HepG2 (cell line): ENCODE results near the gene CDC40. TPM values are rescaled to one million over a fixed set of nuclear protein-coding genes. Genes with fewer than 3 reads are reported as not detected.

ENCODE experiments used
- IKZF4 ChIP-seq: sonication (generic); formaldehyde crosslinking; IDR thresholded peaks from 2 replicates; pipeline ENCODE4 v1.5.1; 2020; ENCODE audit warnings: borderline replicate concordance, mild to moderate bottlenecking, low read depth, missing genetic modification reagents; ENCODE audit errors: not compliant biosample characterization
- MBNL3 ChIP-seq: fragments of 250-450 bp; sonication (Bioruptor Pico); conservative IDR thresholded peaks from 2 replicates; pipeline ENCODE4 v1.8.0; 2022; ENCODE audit warnings: mild to moderate bottlenecking, inconsistent platforms
- PAWR ChIP-seq: sonication (generic); formaldehyde crosslinking; IDR thresholded peaks from 2 replicates; pipeline ENCODE4 v1.4.0; 2020; ENCODE audit warnings: missing genetic modification reagents, mild to moderate bottlenecking, borderline replicate concordance
- SMAD3 ChIP-seq: sonication (generic); formaldehyde crosslinking; IDR thresholded peaks from 2 replicates; pipeline ENCODE4 v1.4.0; 2020; ENCODE audit warnings: missing genetic modification reagents
- TBX2 ChIP-seq: sonication (generic); formaldehyde crosslinking; IDR thresholded peaks from 2 replicates; pipeline ENCODE4 v1.5.0; 2020; ENCODE audit warnings: missing genetic modification reagents, mild to moderate bottlenecking, borderline replicate concordance
- ZFP36L1 ChIP-seq: sonication (generic); formaldehyde crosslinking; IDR thresholded peaks from 2 replicates; pipeline ENCODE4 v1.8.0; 2022; ENCODE audit warnings: mild to moderate bottlenecking, missing genetic modification reagents, moderate library complexity
- ZKSCAN8 ChIP-seq: IDR thresholded peaks from 2 replicates; pipeline ENCODE4 v1.6.1; 2016; ENCODE audit warnings: borderline replicate concordance, missing genetic modification reagents, missing compliant biosample characterization
- ZNF10 ChIP-seq: sonication (generic); formaldehyde crosslinking; IDR thresholded peaks from 2 replicates; pipeline ENCODE4 v1.4.0; 2020; ENCODE audit warnings: mild to moderate bottlenecking, low read depth, missing genetic modification reagents, borderline replicate concordance
- ZNF20 ChIP-seq: sonication (generic); formaldehyde crosslinking; IDR thresholded peaks from 2 replicates; pipeline ENCODE4 v1.4.0; 2020; ENCODE audit warnings: mild to moderate bottlenecking, moderate library complexity, missing genetic modification reagents
- ZNF441 ChIP-seq: sonication (generic); formaldehyde crosslinking; IDR thresholded peaks from 2 replicates; pipeline ENCODE4 v1.7.0; 2021; ENCODE audit warnings: missing genetic modification reagents, borderline replicate concordance
- ZNF720 ChIP-seq: sonication (generic); formaldehyde crosslinking; IDR thresholded peaks from 2 replicates; pipeline ENCODE4 v1.4.0; 2020; ENCODE audit warnings: missing genetic modification reagents
- ZNF724P ChIP-seq: sonication (generic); formaldehyde crosslinking; IDR thresholded peaks from 2 replicates; pipeline ENCODE4 v1.8.0; 2022; ENCODE audit warnings: missing genetic modification reagents, borderline replicate concordance
- polyA plus RNA-seq, 8 experiments: library from polyadenylated mRNA; depleted of rRNA in 3 of 8; stranded (reverse) in 7 of 8; unstranded in 1 of 8; fragments of >200 nt; fragmentation: Illumina TruSeq in 4 of 8; extraction: Trizol in 4 of 8; gene quantifications; 2 replicates each; pipeline versions ENCODE4 v1.2.1 to v1.2.3, GENCODE V29; 2011 to 2016; ENCODE audit warnings: low read depth in 4 of 8, missing spikeins in 1 of 8, mixed read lengths in 1 of 8; ENCODE audit not compliant: insufficient read depth in 1 of 8
- total RNA-seq, 5 experiments: library from RNA; depleted of rRNA; stranded (reverse); fragments of >200 nt; fragmentation: Illumina TruSeq; extraction: Trizol; gene quantifications; 2 replicates each; pipeline ENCODE4 v1.2.3, GENCODE V29; 2016; ENCODE audit warnings: low read depth in 1 of 5
- TF ChIP-seq, protein P1 (sequence below): sonication (generic); formaldehyde crosslinking; conservative IDR thresholded peaks from 2 replicates; pipeline ENCODE4 v1.8.0; 2022; ENCODE audit warnings: low read depth, missing genetic modification reagents
- TF ChIP-seq, protein P2 (sequence below): IDR thresholded peaks from 2 replicates; pipeline ENCODE4 v1.6.1; 2012; ENCODE audit warnings: inconsistent platforms
- TF ChIP-seq, protein P3 (sequence below): sonication (generic); formaldehyde crosslinking; IDR thresholded peaks from 2 replicates; pipeline ENCODE4 v1.5.0; 2020; ENCODE audit warnings: mild to moderate bottlenecking, missing genetic modification reagents, moderate library complexity
- TF ChIP-seq, protein P4 (sequence below): sonication (generic); formaldehyde crosslinking; IDR thresholded peaks from 2 replicates; pipeline ENCODE4 v1.8.1; 2023; ENCODE audit warnings: missing genetic modification reagents, inconsistent platforms, borderline replicate concordance
- TF ChIP-seq, protein P5 (sequence below): sonication (generic); formaldehyde crosslinking; IDR thresholded peaks from 2 replicates; pipeline ENCODE4 v1.4.0; 2020; ENCODE audit warnings: missing genetic modification reagents

CDC40 gene
- total and polyA plus RNA-seq, 2 of the 13 experiments (the other 11 are each of a cell fraction or from before 2014, with no cell fraction given): 11.4 to 21.5 TPM

DNA sequence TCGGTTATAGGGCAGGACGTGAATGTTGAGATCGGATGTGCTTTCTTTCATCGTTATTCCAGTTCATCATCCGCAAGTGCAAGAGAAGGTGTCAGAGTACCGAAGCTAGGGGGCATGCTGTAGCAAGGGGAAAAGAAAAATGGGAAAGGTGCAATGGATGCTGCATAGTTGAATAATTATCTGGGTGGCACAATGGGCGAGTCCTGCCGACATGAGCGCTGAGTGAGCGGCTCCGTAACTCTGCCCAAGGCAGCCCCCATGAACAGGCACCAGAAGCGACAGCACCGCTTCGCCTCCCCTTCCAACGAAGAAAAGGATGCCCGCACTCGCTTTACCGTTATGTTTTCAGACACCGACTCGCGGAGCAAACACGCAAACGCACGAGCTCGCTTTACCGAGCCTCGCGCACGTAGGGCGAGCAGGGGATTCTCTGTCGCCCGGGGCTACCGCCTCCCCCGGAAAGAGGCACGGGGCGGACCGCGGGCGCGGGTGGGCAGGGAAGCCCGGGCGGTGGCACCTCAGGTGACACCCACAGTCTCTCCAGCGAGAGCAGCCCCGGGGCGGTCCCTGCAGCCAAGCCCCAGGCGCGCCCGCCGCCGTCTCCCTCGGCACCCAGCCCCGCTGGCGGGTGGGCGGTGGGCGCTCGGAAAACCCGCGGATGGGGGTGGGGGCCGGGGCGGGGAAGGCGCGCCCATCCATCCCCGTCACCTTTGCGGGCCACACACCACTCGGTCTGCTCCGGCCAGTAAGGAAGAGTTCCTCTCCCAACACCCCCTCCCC, 1.4 kb upstream of the CDC40 start (continued):
- TF ChIP-seq, protein P1, sequence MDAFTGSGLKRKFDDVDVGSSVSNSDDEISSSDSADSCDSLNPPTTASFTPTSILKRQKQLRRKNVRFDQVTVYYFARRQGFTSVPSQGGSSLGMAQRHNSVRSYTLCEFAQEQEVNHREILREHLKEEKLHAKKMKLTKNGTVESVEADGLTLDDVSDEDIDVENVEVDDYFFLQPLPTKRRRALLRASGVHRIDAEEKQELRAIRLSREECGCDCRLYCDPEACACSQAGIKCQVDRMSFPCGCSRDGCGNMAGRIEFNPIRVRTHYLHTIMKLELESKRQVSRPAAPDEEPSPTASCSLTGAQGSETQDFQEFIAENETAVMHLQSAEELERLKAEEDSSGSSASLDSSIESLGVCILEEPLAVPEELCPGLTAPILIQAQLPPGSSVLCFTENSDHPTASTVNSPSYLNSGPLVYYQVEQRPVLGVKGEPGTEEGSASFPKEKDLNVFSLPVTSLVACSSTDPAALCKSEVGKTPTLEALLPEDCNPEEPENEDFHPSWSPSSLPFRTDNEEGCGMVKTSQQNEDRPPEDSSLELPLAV (CRISPR knock-in tag): no peak
- TF ChIP-seq ZNF10 (no peak), SMAD3 (0 out of 2 replicates have a peak, but pooled peaks have one; percentile 58), ZFP36L1 (CRISPR knock-in tag) (no peak), ZKSCAN8 (CRISPR knock-in tag) (0 out of 2 replicates have a peak, but pooled peaks have one; percentile 30), PAWR (CRISPR knock-in tag) (no peak), IKZF4 (CRISPR knock-in tag) (no peak), ZNF724P (CRISPR knock-in tag) (no peak), MBNL3 (CRISPR knock-in tag) (no peak), ZNF20 (CRISPR knock-in tag) (no peak), ZNF441 (CRISPR knock-in tag) (0 out of 2 replicates have a peak, but pooled peaks have one; percentile 28), ZNF720 (CRISPR knock-in tag) (no peak), TBX2 (CRISPR knock-in tag) (peak; percentile 70; the same call in 1 of the 2 replicates)
- TF ChIP-seq, protein P2, sequence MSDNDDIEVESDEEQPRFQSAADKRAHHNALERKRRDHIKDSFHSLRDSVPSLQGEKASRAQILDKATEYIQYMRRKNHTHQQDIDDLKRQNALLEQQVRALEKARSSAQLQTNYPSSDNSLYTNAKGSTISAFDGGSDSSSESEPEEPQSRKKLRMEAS: peak; percentile 21; the same call in 1 of the 2 replicates
- TF ChIP-seq, protein P3, sequence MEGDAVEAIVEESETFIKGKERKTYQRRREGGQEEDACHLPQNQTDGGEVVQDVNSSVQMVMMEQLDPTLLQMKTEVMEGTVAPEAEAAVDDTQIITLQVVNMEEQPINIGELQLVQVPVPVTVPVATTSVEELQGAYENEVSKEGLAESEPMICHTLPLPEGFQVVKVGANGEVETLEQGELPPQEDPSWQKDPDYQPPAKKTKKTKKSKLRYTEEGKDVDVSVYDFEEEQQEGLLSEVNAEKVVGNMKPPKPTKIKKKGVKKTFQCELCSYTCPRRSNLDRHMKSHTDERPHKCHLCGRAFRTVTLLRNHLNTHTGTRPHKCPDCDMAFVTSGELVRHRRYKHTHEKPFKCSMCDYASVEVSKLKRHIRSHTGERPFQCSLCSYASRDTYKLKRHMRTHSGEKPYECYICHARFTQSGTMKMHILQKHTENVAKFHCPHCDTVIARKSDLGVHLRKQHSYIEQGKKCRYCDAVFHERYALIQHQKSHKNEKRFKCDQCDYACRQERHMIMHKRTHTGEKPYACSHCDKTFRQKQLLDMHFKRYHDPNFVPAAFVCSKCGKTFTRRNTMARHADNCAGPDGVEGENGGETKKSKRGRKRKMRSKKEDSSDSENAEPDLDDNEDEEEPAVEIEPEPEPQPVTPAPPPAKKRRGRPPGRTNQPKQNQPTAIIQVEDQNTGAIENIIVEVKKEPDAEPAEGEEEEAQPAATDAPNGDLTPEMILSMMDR (CRISPR knock-in tag): peak; percentile 87
- TF ChIP-seq, protein P4, sequence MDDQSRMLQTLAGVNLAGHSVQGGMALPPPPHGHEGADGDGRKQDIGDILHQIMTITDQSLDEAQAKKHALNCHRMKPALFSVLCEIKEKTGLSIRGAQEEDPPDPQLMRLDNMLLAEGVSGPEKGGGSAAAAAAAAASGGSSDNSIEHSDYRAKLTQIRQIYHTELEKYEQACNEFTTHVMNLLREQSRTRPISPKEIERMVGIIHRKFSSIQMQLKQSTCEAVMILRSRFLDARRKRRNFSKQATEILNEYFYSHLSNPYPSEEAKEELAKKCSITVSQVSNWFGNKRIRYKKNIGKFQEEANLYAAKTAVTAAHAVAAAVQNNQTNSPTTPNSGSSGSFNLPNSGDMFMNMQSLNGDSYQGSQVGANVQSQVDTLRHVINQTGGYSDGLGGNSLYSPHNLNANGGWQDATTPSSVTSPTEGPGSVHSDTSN: no peak
- TF ChIP-seq, protein P5, sequence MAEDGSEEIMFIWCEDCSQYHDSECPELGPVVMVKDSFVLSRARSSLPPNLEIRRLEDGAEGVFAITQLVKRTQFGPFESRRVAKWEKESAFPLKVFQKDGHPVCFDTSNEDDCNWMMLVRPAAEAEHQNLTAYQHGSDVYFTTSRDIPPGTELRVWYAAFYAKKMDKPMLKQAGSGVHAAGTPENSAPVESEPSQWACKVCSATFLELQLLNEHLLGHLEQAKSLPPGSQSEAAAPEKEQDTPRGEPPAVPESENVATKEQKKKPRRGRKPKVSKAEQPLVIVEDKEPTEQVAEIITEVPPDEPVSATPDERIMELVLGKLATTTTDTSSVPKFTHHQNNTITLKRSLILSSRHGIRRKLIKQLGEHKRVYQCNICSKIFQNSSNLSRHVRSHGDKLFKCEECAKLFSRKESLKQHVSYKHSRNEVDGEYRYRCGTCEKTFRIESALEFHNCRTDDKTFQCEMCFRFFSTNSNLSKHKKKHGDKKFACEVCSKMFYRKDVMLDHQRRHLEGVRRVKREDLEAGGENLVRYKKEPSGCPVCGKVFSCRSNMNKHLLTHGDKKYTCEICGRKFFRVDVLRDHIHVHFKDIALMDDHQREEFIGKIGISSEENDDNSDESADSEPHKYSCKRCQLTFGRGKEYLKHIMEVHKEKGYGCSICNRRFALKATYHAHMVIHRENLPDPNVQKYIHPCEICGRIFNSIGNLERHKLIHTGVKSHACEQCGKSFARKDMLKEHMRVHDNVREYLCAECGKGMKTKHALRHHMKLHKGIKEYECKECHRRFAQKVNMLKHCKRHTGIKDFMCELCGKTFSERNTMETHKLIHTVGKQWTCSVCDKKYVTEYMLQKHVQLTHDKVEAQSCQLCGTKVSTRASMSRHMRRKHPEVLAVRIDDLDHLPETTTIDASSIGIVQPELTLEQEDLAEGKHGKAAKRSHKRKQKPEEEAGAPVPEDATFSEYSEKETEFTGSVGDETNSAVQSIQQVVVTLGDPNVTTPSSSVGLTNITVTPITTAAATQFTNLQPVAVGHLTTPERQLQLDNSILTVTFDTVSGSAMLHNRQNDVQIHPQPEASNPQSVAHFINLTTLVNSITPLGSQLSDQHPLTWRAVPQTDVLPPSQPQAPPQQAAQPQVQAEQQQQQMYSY (CRISPR knock-in tag): no peak
